Bronchial epithelial cell (primary cell): Measurements from ENCODE around the gene RGS7BP. TPM values are rescaled to one million over a fixed set of nuclear protein-coding genes. Genes with fewer than 3 reads are reported as not detected.

Source experiments
- DNase-seq: peaks from one replicate; pipeline ENCODE4 v3.0.0-alpha.2; 2010; ENCODE audit warnings: low read depth
- FAIRE-seq: peaks from 2 replicates; lab custom pipeline; 2011; peaks lifted over from hg19 to GRCh38; lab: Jason Lieb, UNC
- H3K27me3 ChIP-seq: 2 replicates; pipeline ENCODE4 v1.5.1; 2011; ENCODE audit warnings: low read length; ENCODE audit not compliant: control insufficient read depth, insufficient read depth
- H3K36me3 ChIP-seq: 2 replicates; pipeline ENCODE4 v1.5.1; 2011; ENCODE audit warnings: low read length; ENCODE audit not compliant: control insufficient read depth, insufficient read depth
- H3K4me3 ChIP-seq: 2 replicates; pipeline ENCODE4 v1.5.1; 2011; ENCODE audit warnings: mild to moderate bottlenecking, low read depth, low read length, control low read depth
- CTCF ChIP-seq: IDR thresholded peaks from 2 replicates; pipeline ENCODE4 v1.5.1; 2011; ENCODE audit warnings: mild to moderate bottlenecking, moderate library complexity, low read length, control low read depth, inconsistent platforms; ENCODE audit not compliant: insufficient read depth, severe bottlenecking
- total RNA-seq: library from RNA; depleted of rRNA; stranded (reverse); fragments of >200 nt; gene quantifications from 2 replicates; pipeline ENCODE4 v1.2.1, GENCODE V29; 2014

The RGS7BP gene
- not detected in 2 replicates for total RNA-seq

- peak within 1 kb of the TSS; percentile 44 for H3K4me3 ChIP-seq
- peaks cover 20% of the 10 kb centered on the region for H3K27me3 ChIP-seq
- H3K36me3 ChIP-seq = no peaks in the 10 kb centered on the region
- TF ChIP-seq CTCF = no peak
- FAIRE-seq = no peak
- peak; percentile 19 for DNase-seq
Measured at GRCh38 chr5:64505769-64506566, at the start of gene RGS7BP. TSS of gene RGS7BP (plus strand) at chr5:64506015. CDS start at chr5:64506625, 610 bp downstream.

GRCh38 chr5:64457846-64458245, 48.0 kb upstream of the RGS7BP start:
- Histone ChIP-seq H3K27me3 (no peaks in the 10 kb centered on the region), H3K36me3 (no peaks in the 10 kb centered on the region), H3K4me3 (no peak overlapping the region)
- no peak for FAIRE-seq
- DNase-seq = peak; percentile 93
- no peak for TF ChIP-seq CTCF

- DNase-seq (no peak), FAIRE-seq (no peak)
- no peak for TF ChIP-seq CTCF
- no peak overlapping the region for H3K4me3 ChIP-seq
- no peaks in the 10 kb centered on the region for H3K27me3 ChIP-seq
- H3K36me3 ChIP-seq = no peaks in the 10 kb centered on the region
Measured at GRCh38 chr5:64458948-64459347, 46.9 kb upstream of the RGS7BP start.

GRCh38 chr5:64462391-64462790, 43.4 kb upstream of the RGS7BP start:
- no peak overlapping the region for H3K4me3 ChIP-seq
- no peak for FAIRE-seq

GRCh38 chr5:64486163-64486562, 19.7 kb upstream of the RGS7BP start:
- Histone ChIP-seq H3K27me3 (no peaks in the 10 kb centered on the region), H3K4me3 (no peak overlapping the region), H3K36me3 (no peaks in the 10 kb centered on the region)
- no peak for TF ChIP-seq CTCF
- FAIRE-seq = no peak
- DNase-seq = no peak

More at GRCh38 chr5:64462391-64462790, 43.4 kb upstream of the RGS7BP start:
- H3K27me3 ChIP-seq = no peaks in the 10 kb centered on the region
- no peak for TF ChIP-seq CTCF
- no peaks in the 10 kb centered on the region for H3K36me3 ChIP-seq
- no peak for DNase-seq
